ENCODE results near the gene SLC12A7. TPM values are rescaled to one million over a fixed set of nuclear protein-coding genes. Genes with fewer than 3 reads are reported as not detected.

SLC12A7 gene
- total and polyA plus RNA-seq, 3 donors from 2014 or later, result 73.2 to 212 (median 168) TPM

GRCh38 chr5:1060535-1060981, 51.3 kb downstream of the SLC12A7 start:
- TF ChIP-seq POLR2A (IDR thresholded peaks at IDR 0.05) (no peak), CTCF (IDR thresholded peaks at IDR 0.05) (no peak)
- DNase-seq, result no peak
- Histone ChIP-seq H3K36me3 (ENCODE audit: low read depth, missing control alignments) (no peaks in the 10 kb centered on the region), H3K27ac (no peak overlapping the region), H3K27me3 (no peaks in the 10 kb centered on the region), H3K9me3 (no peaks in the 10 kb centered on the region), H3K4me3 (no peak overlapping the region), H3K4me1 (no peaks in the 10 kb centered on the region)
- 85 to 100% methylated on average over 7 to 24 of the region's 24 CpGs for WGBS, 2 donors
- intact Hi-C loops (cut with DNase I; ENCODE audit: low total_unique reads), result no loop called here

- intact Hi-C loops (cut with DNase I; ENCODE audit: low total_unique reads), result no loop called here
- DNase-seq, result no peak
Observed at GRCh38 chr5:1059884-1060263, 52.0 kb downstream of the SLC12A7 start.

GRCh38 chr5:1058988-1059883, 52.6 kb downstream of the SLC12A7 start:
- Histone ChIP-seq H3K4me1 (no peaks in the 10 kb centered on the region), H3K36me3 (ENCODE audit: low read depth, missing control alignments) (no peaks in the 10 kb centered on the region), H3K27ac (no peak overlapping the region), H3K27me3 (no peaks in the 10 kb centered on the region), H3K9me3 (no peaks in the 10 kb centered on the region), H3K4me3 (no peak overlapping the region)
- 89 to 92% methylated on average over 15 to 34 of the region's 34 CpGs for WGBS, 2 donors
- intact Hi-C loops (cut with DNase I; ENCODE audit: low total_unique reads), result no loop called here
- DNase-seq, result no peak
- TF ChIP-seq POLR2A (IDR thresholded peaks at IDR 0.05) (no peak), CTCF (IDR thresholded peaks at IDR 0.05) (no peak)

More at GRCh38 chr5:1059884-1060263, 52.0 kb downstream of the SLC12A7 start:
- Histone ChIP-seq H3K27ac (no peak overlapping the region), H3K4me3 (no peak overlapping the region), H3K36me3 (ENCODE audit: low read depth, missing control alignments) (no peaks in the 10 kb centered on the region), H3K9me3 (no peaks in the 10 kb centered on the region), H3K27me3 (no peaks in the 10 kb centered on the region), H3K4me1 (no peaks in the 10 kb centered on the region)
- no peak for TF ChIP-seq CTCF (IDR thresholded peaks at IDR 0.05)
- no peak for TF ChIP-seq POLR2A (IDR thresholded peaks at IDR 0.05)
- 82 to 86% methylated on average over 14 to 17 of the region's 17 CpGs for WGBS, 2 donors

- H3K27ac ChIP-seq, result no peak overlapping the region
- 89 to 92% methylated on average over 29 to 35 of the region's 36 CpGs for WGBS, 2 donors
- no peaks in the 10 kb centered on the region for H3K9me3 ChIP-seq
- H3K4me3 ChIP-seq, result no peak overlapping the region
- H3K36me3 ChIP-seq (ENCODE audit: low read depth, missing control alignments), result no peaks in the 10 kb centered on the region
- intact Hi-C loops (cut with DNase I; ENCODE audit: low total_unique reads), result no loop called here
- no peak for DNase-seq
- TF ChIP-seq CTCF (IDR thresholded peaks at IDR 0.05), result no peak
- no peak for TF ChIP-seq POLR2A (IDR thresholded peaks at IDR 0.05)
- H3K4me1 ChIP-seq, result no peaks in the 10 kb centered on the region
- no peaks in the 10 kb centered on the region for H3K27me3 ChIP-seq
Observed at GRCh38 chr5:1058083-1058945, 53.5 kb downstream of the SLC12A7 start.

Measured in testis (tissue), 3 donors.